GM19328 (cell line): ENCODE measurements around the gene PRRT2.

Source experiments
- ATAC-seq: cut with Tn5 transposase; IDR thresholded peaks from one replicate; pipeline ENCODE4 v1.9.1; 2021; ENCODE audit warnings: mild to moderate bottlenecking, moderate library complexity; ENCODE audit not compliant: unreplicated experiment

The PRRT2 gene

DNA sequence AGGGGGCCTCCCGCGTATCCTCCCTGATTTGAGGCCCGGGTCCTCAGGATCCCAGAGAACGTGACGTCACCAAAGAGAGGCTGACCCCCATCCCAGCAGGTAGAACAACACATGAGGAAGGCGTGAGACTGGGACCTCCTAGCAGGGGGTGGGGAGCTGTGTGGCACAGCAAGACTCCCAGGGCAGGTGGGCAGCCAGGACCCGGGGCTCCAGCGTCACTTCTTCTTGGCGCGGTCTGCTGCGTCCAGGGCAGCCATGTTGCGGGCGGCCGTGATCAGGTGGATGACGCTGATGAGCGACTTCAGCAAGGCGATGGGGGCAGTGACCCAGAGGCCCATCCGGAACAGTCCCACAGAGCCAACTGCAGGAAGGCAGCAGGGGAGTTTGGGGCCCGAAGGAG is 47.0 kb downstream of the PRRT2 start:
- no peak for ATAC-seq

DNA sequence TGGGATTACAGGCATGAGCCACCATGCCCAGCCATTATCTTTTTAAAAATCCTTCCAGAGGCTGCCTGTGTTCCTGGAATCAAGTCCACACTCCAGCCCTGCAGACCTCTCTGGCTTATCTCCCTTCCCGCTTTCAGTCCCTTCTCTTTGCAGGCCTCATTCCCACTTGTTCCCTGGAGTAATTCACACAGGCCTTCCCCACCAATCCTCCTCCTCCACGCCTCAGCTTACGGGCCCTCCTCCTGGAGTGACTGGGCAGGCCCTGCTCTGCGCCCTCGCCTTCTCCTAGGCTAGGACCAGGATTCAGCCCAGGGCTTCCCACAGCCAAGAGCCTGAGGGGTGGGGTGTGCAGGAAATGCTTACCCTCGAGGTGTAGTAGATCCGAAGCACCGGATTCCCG is 48.2 kb downstream of the PRRT2 start:
- ATAC-seq = no peak

DNA sequence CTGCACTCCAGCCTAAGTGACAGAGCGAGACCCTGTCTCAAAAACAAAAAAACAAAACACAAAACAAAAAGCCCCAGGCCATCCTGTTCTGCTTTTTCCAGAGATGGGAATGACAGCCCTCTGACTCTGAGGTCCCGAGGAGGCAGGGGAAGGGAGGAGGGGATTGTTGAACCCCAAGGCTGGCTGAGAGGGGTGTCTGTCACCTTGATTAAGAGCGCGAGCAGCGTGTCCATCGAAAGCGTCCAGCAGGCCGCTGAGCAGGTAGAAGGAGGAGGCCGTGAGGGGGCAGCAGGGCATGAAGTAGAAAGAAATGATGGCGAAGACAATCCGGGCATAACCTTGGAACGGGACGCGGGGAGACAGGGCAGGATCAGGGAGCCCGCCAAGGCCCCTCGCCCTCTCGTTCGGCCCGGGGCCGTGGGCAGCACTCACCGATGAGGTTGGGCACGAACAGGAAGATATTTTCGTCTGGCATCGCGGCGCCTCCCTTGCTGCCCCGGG is 50.4 kb downstream of the PRRT2 start:
- no peak for ATAC-seq

DNA sequence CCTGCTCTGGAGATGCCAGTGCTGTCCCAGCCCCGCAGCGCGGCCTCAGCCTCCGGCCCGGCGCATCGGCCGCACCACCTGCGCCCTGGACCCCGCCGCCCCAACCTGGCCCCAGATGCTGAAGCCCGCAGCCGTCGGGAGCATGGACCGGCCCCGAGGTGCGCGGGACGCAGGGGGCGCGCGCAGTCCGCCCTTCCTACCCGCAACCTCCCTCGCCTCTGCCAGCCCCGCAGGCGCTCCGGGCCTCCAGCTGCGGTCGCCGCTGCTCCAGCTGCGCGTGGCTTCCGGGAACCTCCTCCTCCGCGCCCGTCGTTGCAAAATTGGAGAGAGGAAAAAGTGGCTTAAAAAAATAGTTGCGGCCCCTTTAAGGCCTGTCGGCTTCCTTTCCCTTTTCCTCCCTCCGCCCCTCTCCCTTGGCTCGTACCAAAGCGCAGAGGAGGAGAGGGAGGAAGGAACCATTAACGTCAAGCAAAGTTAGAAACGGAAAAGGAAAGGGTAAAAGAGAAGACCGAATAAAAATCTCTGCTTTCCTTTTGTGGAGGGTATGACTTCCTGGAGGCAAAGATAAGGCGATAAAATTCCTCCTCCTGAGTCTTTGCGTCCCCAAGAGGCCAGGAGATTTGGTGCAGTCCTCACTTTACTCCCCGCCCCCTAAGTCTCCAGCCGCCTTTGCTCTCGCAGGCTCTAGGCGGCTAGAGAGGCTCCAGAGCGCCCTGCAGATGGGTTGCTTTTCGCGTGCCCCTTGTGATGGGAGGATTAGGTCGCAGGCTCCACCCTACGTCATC is 51.1 kb downstream of the PRRT2 start, which contains the start of gene CDIPT:
CDIPT (minus strand) TSS at position 343 of the 785 bp plus-strand sequence. CDS start 369 bp downstream, outside the sequence.
- peak; percentile 85 for ATAC-seq

DNA sequence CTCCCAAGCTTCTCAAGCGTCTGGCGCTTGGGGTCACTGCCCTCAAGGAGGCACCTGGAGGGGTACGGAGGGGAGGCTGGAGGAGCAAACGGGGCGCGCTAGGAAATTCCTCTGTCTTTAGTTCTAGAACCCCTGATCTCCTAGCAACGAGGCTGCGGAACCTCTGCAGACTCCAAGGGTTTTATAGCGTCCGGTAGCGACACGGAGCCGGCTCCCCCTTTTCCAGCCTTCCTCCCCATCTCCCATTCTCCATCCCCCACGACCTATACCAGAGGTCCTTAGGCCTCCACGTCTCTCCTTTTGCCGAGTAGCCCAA is 51.6 kb downstream of the PRRT2 start:
- ATAC-seq = no peak

DNA sequence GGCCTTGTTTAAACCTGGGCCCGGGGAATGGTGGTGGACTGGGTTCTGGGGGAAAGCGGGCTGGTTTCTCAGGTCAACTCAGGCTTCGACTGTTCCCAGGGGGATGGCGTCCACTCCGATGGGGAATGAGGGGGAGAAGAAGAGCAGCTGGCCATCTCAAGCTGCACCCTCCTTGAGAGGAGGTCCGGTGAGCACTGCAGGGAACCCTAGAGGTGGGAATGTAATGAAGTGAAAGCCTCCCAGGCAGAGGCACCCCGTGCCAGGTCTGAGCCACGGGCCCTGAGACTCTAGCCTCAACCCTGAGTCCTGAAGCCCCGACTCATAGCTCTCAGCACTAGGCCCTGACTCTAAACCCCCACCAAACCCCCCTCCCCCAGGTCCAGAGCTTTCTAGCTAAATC is 52.2 kb downstream of the PRRT2 start:
- no peak for ATAC-seq
